Activated CD4-positive, alpha-beta T cell treated with anti-CD3 and anti-CD28 coated beads for 48 hours (primary cell): Measurements from ENCODE around the gene OR2B2.

Experiments
- DNase-seq: peaks from one replicate; pipeline ENCODE4 v3.0.0-alpha.2; 2020

OR2B2 gene

DNA sequence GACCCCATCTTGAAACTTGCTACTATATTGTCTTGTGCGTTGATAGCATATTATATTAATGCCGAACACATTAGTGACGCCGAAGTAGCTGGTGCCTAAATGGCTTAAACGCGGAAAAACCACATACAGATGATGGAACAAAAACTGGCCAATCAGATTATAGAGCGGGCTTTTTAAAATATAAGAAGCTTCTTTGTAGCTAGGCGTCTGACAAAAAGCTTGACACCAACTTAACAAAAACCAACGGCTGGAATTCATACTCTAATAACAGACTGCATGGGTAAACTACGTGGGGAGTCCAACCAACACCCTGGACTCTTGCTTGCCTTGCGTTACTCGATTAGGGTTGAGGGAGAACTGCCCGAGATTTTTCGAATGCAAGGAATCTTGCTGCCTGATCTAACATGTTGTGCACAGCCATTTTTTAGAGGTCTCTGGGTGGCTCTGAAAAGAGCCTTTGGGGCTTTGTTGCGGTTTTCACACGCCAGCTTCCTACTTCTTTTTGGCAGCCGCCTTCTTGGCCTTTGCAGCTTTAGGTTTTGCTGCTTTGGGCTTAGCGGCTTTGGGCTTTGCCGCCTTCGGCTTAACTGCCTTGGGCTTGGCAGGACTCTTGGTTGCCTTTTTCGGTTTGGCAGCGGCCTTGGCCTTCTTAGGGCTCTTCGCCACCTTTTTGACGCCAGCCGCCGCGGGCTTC is 45.7 kb downstream of the OR2B2 start:
- DNase-seq = peak; percentile 84

DNA sequence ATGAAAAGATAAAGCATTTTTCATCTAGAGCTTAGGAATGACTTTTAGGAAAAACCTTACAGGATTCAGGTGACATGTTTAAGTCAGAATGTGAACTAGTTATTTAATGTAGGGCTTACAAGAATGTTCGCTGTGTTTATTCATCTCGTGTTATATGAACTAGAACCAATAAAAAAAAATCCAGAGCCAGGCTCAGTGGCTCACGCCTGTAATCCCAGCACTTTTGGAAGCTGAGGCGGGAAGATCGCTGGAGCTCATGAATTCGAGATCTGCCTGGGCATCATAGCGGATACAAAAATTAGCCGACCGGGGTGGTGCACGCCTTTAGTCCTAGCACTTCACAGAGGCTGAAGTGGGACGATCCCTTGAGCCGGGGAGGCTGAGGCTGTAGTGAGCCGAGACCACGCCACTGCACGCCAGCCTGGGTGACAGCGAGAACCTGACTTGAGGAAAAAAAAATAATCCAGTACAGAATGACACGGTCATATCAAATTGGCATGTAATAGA is 46.3 kb downstream of the OR2B2 start:
- DNase-seq = peak; percentile 76

DNA sequence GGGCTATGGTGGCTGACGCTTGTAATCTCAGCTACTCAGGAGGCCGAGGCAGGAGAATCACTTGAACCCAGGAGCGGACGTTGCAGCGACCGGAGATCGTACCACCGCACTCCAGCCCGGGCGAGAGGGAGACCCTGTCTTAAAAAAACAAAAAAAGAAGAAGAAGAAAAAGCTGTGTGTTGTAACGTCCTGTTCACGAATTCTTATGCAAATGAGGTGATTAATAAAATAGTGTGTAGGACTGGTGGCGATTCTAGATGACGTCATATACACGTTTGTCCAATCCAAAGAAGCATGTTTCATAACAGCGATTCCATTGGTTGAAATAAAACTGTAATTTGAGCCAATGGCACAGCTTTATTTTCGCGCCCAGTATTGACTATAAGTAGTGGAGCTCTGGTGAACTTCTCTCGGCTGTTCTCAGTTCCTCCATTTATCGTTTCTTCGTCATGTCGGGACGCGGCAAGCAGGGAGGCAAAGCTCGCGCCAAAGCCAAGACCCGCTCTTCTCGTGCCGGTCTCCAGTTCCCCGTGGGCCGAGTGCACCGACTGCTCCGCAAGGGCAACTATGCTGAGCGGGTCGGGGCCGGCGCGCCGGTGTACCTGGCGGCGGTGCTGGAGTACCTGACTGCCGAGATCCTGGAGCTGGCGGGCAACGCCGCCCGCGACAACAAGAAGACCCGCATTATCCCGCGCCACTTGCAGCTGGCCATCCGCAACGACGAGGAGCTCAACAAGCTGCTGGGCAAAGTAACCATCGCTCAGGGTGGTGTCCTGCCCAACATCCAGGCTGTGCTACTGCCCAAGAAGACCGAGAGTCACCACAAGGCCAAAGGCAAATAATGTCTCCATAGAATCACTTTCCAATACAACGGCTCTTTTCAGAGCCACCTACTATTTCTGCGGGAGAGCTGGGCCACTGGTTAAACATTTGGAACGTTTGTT is 47.0 kb downstream of the OR2B2 start:
- DNase-seq = peak; percentile 82

DNA sequence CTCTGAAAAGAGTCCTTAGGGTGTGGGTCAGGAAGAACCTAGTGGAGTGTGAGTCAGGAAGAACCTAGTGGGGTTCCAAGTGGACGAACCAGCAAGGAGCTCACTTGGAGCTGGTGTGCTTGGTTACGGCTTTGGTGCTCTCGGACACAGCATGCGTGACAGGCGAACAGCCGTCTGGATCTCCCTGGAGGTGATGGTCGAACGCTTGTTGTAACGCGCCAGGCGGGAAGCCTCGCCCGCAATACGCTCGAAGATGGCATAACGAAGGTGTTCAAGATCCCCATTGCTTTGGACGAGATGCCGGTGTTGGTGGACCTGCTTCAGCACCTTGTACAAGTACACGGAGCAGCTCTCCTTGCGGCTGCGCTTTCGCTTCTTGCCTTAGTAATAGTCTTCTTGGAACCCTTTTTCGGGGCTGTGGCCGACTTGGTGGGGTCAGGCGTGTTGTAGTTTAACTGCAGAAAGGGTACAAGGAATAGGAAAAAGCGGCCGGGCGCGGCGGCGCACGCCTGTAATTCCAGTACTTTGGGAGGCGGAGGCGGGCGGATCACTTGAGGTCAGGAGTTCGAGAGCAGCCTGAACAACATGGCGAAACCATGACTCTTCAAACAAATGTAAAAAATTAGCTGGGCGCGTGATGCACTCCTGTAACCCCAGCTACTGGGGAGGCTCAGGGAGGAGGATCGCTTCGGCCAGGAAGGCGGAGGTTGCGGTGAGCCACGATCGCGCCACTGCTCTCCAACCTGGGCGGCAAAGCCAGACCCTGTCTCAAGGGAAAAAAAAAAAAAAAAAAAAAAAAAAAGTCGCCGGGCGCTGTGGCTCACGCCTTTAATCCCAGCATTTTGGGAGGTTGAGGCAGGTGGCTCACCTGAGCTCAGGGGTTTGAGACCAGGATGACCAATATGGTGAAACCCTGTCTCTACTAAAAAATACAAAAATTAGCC is 48.0 kb downstream of the OR2B2 start:
- peak; percentile 52 for DNase-seq

DNA sequence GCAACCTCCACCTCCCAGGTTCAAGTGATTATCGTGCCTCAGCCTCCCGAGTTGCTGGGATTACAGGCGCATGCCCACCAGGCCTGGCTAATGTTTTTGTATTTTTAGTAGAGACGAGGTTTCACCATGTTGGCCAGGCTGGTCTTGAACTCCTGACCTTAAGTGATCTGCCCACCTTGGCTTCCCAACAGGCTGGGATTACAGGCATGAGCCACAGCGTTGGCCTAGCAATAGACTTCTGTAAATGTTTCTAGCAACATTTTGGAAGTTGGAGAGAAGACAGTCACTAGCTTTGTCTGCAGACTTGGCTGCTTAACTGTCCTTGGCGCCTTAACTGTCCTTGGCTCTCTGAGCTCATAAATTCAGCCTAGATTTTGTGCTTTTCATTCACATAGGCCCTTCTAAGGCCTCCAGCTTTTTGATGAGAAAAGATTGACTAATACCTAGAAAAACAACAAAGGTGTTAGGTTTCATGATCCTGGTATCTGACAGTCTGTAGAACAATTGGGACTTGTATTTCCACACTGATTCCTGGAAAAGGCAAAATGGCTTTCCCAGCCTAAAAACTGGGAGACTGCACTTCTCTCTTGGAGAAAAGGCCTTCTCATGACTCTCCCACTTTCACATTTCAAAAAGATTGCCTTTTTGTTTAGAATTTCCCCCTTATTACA is 49.7 kb downstream of the OR2B2 start:
- DNase-seq = no peak

DNA sequence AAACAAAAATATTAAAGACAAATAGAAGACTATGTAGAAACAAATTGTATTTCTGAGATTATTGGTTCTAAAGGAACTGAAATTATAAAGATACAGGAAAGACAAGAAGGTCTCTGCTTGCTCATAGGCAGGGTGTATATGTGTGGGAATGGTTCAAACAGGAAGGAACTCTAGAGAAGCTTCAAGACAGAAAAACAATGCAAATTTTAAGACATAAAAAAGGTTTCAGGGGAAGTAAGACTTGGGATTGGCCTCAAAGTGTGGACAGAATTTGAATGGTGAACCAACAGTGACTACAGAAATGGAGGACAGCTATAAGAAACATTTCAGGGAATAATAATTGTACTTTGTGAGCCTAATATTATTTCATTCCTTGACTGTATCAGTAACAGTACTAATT is 50.3 kb downstream of the OR2B2 start:
- DNase-seq = no peak

DNA sequence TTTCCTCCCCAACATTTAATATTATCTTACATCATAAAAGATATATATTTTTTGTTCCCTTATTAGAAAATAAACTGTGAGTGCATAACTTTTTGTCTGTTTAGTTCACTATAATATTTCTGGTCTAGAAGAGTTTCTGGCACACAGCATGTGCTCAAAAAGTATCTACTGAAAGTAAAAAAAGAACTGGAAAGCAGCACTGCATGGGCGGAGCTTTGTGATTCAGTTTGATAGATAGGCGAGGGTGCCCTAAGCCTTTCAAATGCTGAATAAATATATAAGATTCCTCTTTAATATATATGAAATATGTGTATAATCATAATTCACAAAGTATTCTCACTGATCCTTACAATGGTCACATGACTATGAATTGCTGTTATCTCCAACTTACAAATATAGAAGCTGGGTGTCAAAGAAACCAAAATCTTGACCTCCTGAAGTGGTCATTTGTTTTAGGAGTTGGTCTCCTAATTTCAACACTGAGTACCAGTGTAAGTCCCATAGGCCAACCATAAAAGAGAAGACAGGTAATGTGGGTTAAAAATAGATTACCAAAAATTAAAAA is 50.8 kb downstream of the OR2B2 start:
- no peak for DNase-seq
